ENCODE data around the gene TDRD3.

The TDRD3 gene

GRCh38 chr13:60501236-60501635, 104.2 kb downstream of the TDRD3 start:
- DNase-seq (ENCODE audit: low spot score), result no peak
- Histone ChIP-seq H2BK12ac (ENCODE audit: low read length) (no peak overlapping the region), H3K4me3 (ENCODE audit: low read length in 2 of 2) (no peak overlapping the region), H2AFZ (ENCODE audit: low read length) (no peak overlapping the region), H3K18ac (ENCODE audit: low read length) (no peak overlapping the region), H3K4me1 (ENCODE audit: control insufficient read depth in 2 of 2, insufficient read depth in 1 of 2, low read depth in 1 of 2, low read length in 2 of 2) (no peaks in the 10 kb centered on the region), H3K27me3 (ENCODE audit: control insufficient read depth in 3 of 3, insufficient read depth in 3 of 3, low read depth in 1 of 3, low read length in 3 of 3) (no peaks in the 10 kb centered on the region), H3K36me3 (replicated peaks in 1 of 2; ENCODE audit: control insufficient read depth in 2 of 2, insufficient read depth in 2 of 2, low read length in 2 of 2) (peaks cover 7 to 30% of the 10 kb centered on the region in 2 donors), H3K23ac (ENCODE audit: low read depth, low read length, poor library complexity) (no peak overlapping the region), H3K9ac (ENCODE audit: low read depth, low read length, poor library complexity) (no peak overlapping the region), H4K91ac (ENCODE audit: low read depth, low read length, poor library complexity) (no peak overlapping the region), H2BK5ac (ENCODE audit: low read length) (no peak overlapping the region), H2BK15ac (ENCODE audit: low read length) (no peak overlapping the region), H2AK5ac (ENCODE audit: low read depth, low read length) (no peak overlapping the region), H3K4ac (ENCODE audit: low read length) (no peak overlapping the region), H3K27ac (replicated peaks; ENCODE audit: low read length) (no peak overlapping the region), H3K14ac (ENCODE audit: low read length) (no peak overlapping the region), H3K79me1 (ENCODE audit: low read depth, low read length) (no peaks in the 10 kb centered on the region), H3K4me2 (ENCODE audit: insufficient read depth, low read length, poor library complexity, severe bottlenecking) (no peak overlapping the region), H3K9me3 (replicated peaks in 1 of 2; ENCODE audit: control insufficient read depth in 2 of 2, insufficient read depth in 1 of 2, low read depth in 1 of 2, low read length in 2 of 2) (peaks cover 12 to 83% of the 10 kb centered on the region in 2 donors), H4K8ac (ENCODE audit: low read depth, low read length) (no peak overlapping the region), H2BK120ac (ENCODE audit: low read depth, low read length) (no peak overlapping the region)
- no CpG with 5 or more reads among the region's 1 CpG for WGBS, 2 donors (ENCODE audit: extremely low coverage in 2 of 2, insufficient read length in 2 of 2, insufficient replicate concordance in 1 of 2)

GRCh38 chr13:60509601-60510386, 112.8 kb downstream of the TDRD3 start:
- no peak overlapping the region for H2BK12ac ChIP-seq (ENCODE audit: low read length)
- H3K27ac ChIP-seq (replicated peaks; ENCODE audit: low read length), result no peak overlapping the region
- H2AK5ac ChIP-seq (ENCODE audit: low read depth, low read length), result no peak overlapping the region
- no peak for DNase-seq (ENCODE audit: low spot score)
- H3K4me1 ChIP-seq (ENCODE audit: control insufficient read depth in 2 of 2, insufficient read depth in 1 of 2, low read depth in 1 of 2, low read length in 2 of 2), result peaks cover 0 to 3% of the 10 kb centered on the region in 2 donors
- no peak overlapping the region for H2AFZ ChIP-seq (ENCODE audit: low read length)
- peaks cover 3 to 10% of the 10 kb centered on the region in 2 donors for H3K36me3 ChIP-seq (replicated peaks in 1 of 2; ENCODE audit: control insufficient read depth in 2 of 2, insufficient read depth in 2 of 2, low read length in 2 of 2)
- no peaks in the 10 kb centered on the region for H3K79me1 ChIP-seq (ENCODE audit: low read depth, low read length)
- H3K14ac ChIP-seq (ENCODE audit: low read length), result no peak overlapping the region
- no peak overlapping the region for H2BK15ac ChIP-seq (ENCODE audit: low read length)
- H3K18ac ChIP-seq (ENCODE audit: low read length), result no peak overlapping the region
- no peak overlapping the region for H2BK5ac ChIP-seq (ENCODE audit: low read length)
- H2BK120ac ChIP-seq (ENCODE audit: low read depth, low read length), result no peak overlapping the region
- H3K4ac ChIP-seq (ENCODE audit: low read length), result no peak overlapping the region
- no peak overlapping the region for H4K91ac ChIP-seq (ENCODE audit: low read depth, low read length, poor library complexity)
- no peak overlapping the region for H3K4me2 ChIP-seq (ENCODE audit: insufficient read depth, low read length, poor library complexity, severe bottlenecking)
- no peak overlapping the region for H4K8ac ChIP-seq (ENCODE audit: low read depth, low read length)
- no peak overlapping the region for H3K9ac ChIP-seq (ENCODE audit: low read depth, low read length, poor library complexity)
- no peak overlapping the region for H3K23ac ChIP-seq (ENCODE audit: low read depth, low read length, poor library complexity)
- no CpG with 5 or more reads among the region's 3 CpGs for WGBS, 2 donors (ENCODE audit: extremely low coverage in 2 of 2, insufficient read length in 2 of 2, insufficient replicate concordance in 1 of 2)
- no peaks in the 10 kb centered on the region for H3K27me3 ChIP-seq (ENCODE audit: control insufficient read depth in 3 of 3, insufficient read depth in 3 of 3, low read depth in 1 of 3, low read length in 3 of 3)
- H3K4me3 ChIP-seq (ENCODE audit: low read length in 2 of 2), result no peak overlapping the region
- peaks cover 6 to 20% of the 10 kb centered on the region in 2 donors for H3K9me3 ChIP-seq (replicated peaks in 1 of 2; ENCODE audit: control insufficient read depth in 2 of 2, insufficient read depth in 1 of 2, low read depth in 1 of 2, low read length in 2 of 2)

DNA sequence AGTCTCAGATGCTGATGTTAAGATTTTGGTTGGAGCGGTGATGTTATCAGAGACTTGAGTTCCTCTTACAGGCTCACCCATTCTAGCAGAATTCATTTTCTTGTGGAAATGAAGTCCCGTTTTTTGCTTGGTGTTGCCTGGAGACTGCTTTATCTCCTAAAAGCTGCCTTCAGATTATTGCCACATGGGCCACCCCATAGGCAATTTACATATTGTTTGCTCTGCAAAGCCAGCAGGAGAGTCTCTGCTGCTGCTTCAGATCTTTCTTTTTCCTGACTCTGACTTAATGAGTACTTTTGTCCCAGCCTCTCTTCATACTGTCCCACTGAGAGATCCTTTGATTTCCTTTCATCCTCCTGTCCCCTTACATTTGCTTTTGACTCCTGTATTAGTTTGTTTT, 114.6 kb downstream of the TDRD3 start:
- Histone ChIP-seq H3K4me1 (ENCODE audit: control insufficient read depth in 2 of 2, insufficient read depth in 1 of 2, low read depth in 1 of 2, low read length in 2 of 2) (peaks cover 0 to 3% of the 10 kb centered on the region in 2 donors), H3K27me3 (ENCODE audit: control insufficient read depth in 3 of 3, insufficient read depth in 3 of 3, low read depth in 1 of 3, low read length in 3 of 3) (no peaks in the 10 kb centered on the region), H3K36me3 (replicated peaks in 1 of 2; ENCODE audit: control insufficient read depth in 2 of 2, insufficient read depth in 2 of 2, low read length in 2 of 2) (peaks cover 3 to 10% of the 10 kb centered on the region in 2 donors), H3K14ac (ENCODE audit: low read length) (no peak overlapping the region), H3K23ac (ENCODE audit: low read depth, low read length, poor library complexity) (no peak overlapping the region), H2BK15ac (ENCODE audit: low read length) (no peak overlapping the region), H3K18ac (ENCODE audit: low read length) (no peak overlapping the region), H2BK12ac (ENCODE audit: low read length) (no peak overlapping the region), H2AK5ac (ENCODE audit: low read depth, low read length) (no peak overlapping the region), H2BK120ac (ENCODE audit: low read depth, low read length) (no peak overlapping the region), H3K9ac (ENCODE audit: low read depth, low read length, poor library complexity) (no peak overlapping the region), H3K4me2 (ENCODE audit: insufficient read depth, low read length, poor library complexity, severe bottlenecking) (no peak overlapping the region), H3K4me3 (ENCODE audit: low read length in 2 of 2) (no peak overlapping the region), H3K79me1 (ENCODE audit: low read depth, low read length) (no peaks in the 10 kb centered on the region), H4K91ac (ENCODE audit: low read depth, low read length, poor library complexity) (no peak overlapping the region), H3K4ac (ENCODE audit: low read length) (no peak overlapping the region), H2AFZ (ENCODE audit: low read length) (no peak overlapping the region), H4K8ac (ENCODE audit: low read depth, low read length) (no peak overlapping the region), H3K9me3 (replicated peaks in 1 of 2; ENCODE audit: control insufficient read depth in 2 of 2, insufficient read depth in 1 of 2, low read depth in 1 of 2, low read length in 2 of 2) (peaks cover 4 to 13% of the 10 kb centered on the region in 2 donors), H2BK5ac (ENCODE audit: low read length) (no peak overlapping the region), H3K27ac (replicated peaks; ENCODE audit: low read length) (no peak overlapping the region)
- no peak for DNase-seq (ENCODE audit: low spot score)
- WGBS, 2 donors (ENCODE audit: extremely low coverage in 2 of 2, insufficient read length in 2 of 2, insufficient replicate concordance in 1 of 2), result no CpG with 5 or more reads among the region's 2 CpGs

GRCh38 chr13:60514891-60515290, 117.9 kb downstream of the TDRD3 start:
- Histone ChIP-seq H3K4me2 (ENCODE audit: insufficient read depth, low read length, poor library complexity, severe bottlenecking) (no peak overlapping the region), H2BK15ac (ENCODE audit: low read length) (no peak overlapping the region), H3K9ac (ENCODE audit: low read depth, low read length, poor library complexity) (no peak overlapping the region), H2BK120ac (ENCODE audit: low read depth, low read length) (no peak overlapping the region), H3K23ac (ENCODE audit: low read depth, low read length, poor library complexity) (no peak overlapping the region), H3K27ac (replicated peaks; ENCODE audit: low read length) (no peak overlapping the region), H3K4me3 (ENCODE audit: low read length in 2 of 2) (no peak overlapping the region), H3K9me3 (replicated peaks in 1 of 2; ENCODE audit: control insufficient read depth in 2 of 2, insufficient read depth in 1 of 2, low read depth in 1 of 2, low read length in 2 of 2) (peaks cover 4 to 13% of the 10 kb centered on the region in 2 donors), H4K8ac (ENCODE audit: low read depth, low read length) (no peak overlapping the region), H2AFZ (ENCODE audit: low read length) (no peak overlapping the region), H3K4ac (ENCODE audit: low read length) (no peak overlapping the region), H3K27me3 (ENCODE audit: control insufficient read depth in 3 of 3, insufficient read depth in 3 of 3, low read depth in 1 of 3, low read length in 3 of 3) (no peaks in the 10 kb centered on the region), H2BK5ac (ENCODE audit: low read length) (no peak overlapping the region), H3K79me1 (ENCODE audit: low read depth, low read length) (no peaks in the 10 kb centered on the region), H3K14ac (ENCODE audit: low read length) (no peak overlapping the region), H2BK12ac (ENCODE audit: low read length) (no peak overlapping the region), H3K36me3 (replicated peaks in 1 of 2; ENCODE audit: control insufficient read depth in 2 of 2, insufficient read depth in 2 of 2, low read length in 2 of 2) (peaks cover 3 to 11% of the 10 kb centered on the region in 2 donors), H2AK5ac (ENCODE audit: low read depth, low read length) (no peak overlapping the region), H3K4me1 (ENCODE audit: control insufficient read depth in 2 of 2, insufficient read depth in 1 of 2, low read depth in 1 of 2, low read length in 2 of 2) (peaks cover 0 to 3% of the 10 kb centered on the region in 2 donors), H3K18ac (ENCODE audit: low read length) (no peak overlapping the region), H4K91ac (ENCODE audit: low read depth, low read length, poor library complexity) (no peak overlapping the region)
- no CpG with 5 or more reads among the region's 1 CpG for whole genome bisulfite sequencing, 2 donors (ENCODE audit: extremely low coverage in 2 of 2, insufficient read length in 2 of 2, insufficient replicate concordance in 1 of 2)
- no peak for DNase-seq (ENCODE audit: low spot score)
